ENCODE measurements around the gene RAP1GAP2.

Gene RAP1GAP2

GRCh38 chr17:3020381-3020780 lies 224.1 kb downstream of the RAP1GAP2 start:
- peaks cover 14% of the 10 kb centered on the region for H3K9me3 ChIP-seq (ENCODE audit: control insufficient read depth, insufficient read depth, low read length)
- H3K79me2 ChIP-seq (ENCODE audit: control insufficient read depth, low read length) = no peaks in the 10 kb centered on the region
- H4K20me1 ChIP-seq (ENCODE audit: control insufficient read depth, insufficient read depth, low read depth, low read length) = no peaks in the 10 kb centered on the region
- H3K27me3 ChIP-seq (ENCODE audit: control insufficient read depth, low read length) = no peaks in the 10 kb centered on the region
- peaks cover 31% of the 10 kb centered on the region for H3K36me3 ChIP-seq (ENCODE audit: control insufficient read depth, low read length)
- no peaks in the 10 kb centered on the region for H3F3A ChIP-seq (ENCODE audit: control insufficient read depth, insufficient read depth)
- no peak overlapping the region for H3K4me3 ChIP-seq (ENCODE audit: low read length)
- H3K9me2 ChIP-seq (replicated peaks; ENCODE audit: control insufficient read depth, low read length) = no peaks in the 10 kb centered on the region
- TF ChIP-seq CTCF (IDR thresholded peaks at IDR 0.05; ENCODE audit: low read depth, low read length, poor library complexity, severe bottlenecking) (no peak), EZH2phosphoT487 (IDR thresholded peaks at IDR 0.05; ENCODE audit: borderline replicate concordance, low read length) (no peak)
- H3K4me1 ChIP-seq (ENCODE audit: control insufficient read depth, low read length) = no peaks in the 10 kb centered on the region
- no peak overlapping the region for H3K4me2 ChIP-seq (ENCODE audit: low read length)
- H3K27ac ChIP-seq (ENCODE audit: low read depth, low read length) = no peak overlapping the region

- Histone ChIP-seq H3K9me2 (replicated peaks; ENCODE audit: control insufficient read depth, low read length) (no peaks in the 10 kb centered on the region), H4K20me1 (ENCODE audit: control insufficient read depth, insufficient read depth, low read depth, low read length) (no peaks in the 10 kb centered on the region), H3K27me3 (ENCODE audit: control insufficient read depth, low read length) (no peaks in the 10 kb centered on the region), H3K27ac (ENCODE audit: low read depth, low read length) (no peak overlapping the region), H3K9me3 (ENCODE audit: control insufficient read depth, insufficient read depth, low read length) (peaks cover 14% of the 10 kb centered on the region), H3K4me3 (ENCODE audit: low read length) (no peak overlapping the region), H3K4me1 (ENCODE audit: control insufficient read depth, low read length) (no peaks in the 10 kb centered on the region), H3K79me2 (ENCODE audit: control insufficient read depth, low read length) (no peaks in the 10 kb centered on the region), H3K36me3 (ENCODE audit: control insufficient read depth, low read length) (peaks cover 25% of the 10 kb centered on the region), H3F3A (ENCODE audit: control insufficient read depth, insufficient read depth) (no peaks in the 10 kb centered on the region), H3K4me2 (ENCODE audit: low read length) (no peak overlapping the region)
- TF ChIP-seq CTCF (IDR thresholded peaks at IDR 0.05; ENCODE audit: low read depth, low read length, poor library complexity, severe bottlenecking) (no peak), EZH2phosphoT487 (IDR thresholded peaks at IDR 0.05; ENCODE audit: borderline replicate concordance, low read length) (no peak)
Measured at GRCh38 chr17:3022197-3022596, 226.0 kb downstream of the RAP1GAP2 start.

GRCh38 chr17:3024346-3024745 lies 228.1 kb downstream of the RAP1GAP2 start:
- no peak for TF ChIP-seq EZH2phosphoT487 (IDR thresholded peaks at IDR 0.05; ENCODE audit: borderline replicate concordance, low read length)
- TF ChIP-seq CTCF (IDR thresholded peaks at IDR 0.05; ENCODE audit: low read depth, low read length, poor library complexity, severe bottlenecking) = no peak
- Histone ChIP-seq H4K20me1 (ENCODE audit: control insufficient read depth, insufficient read depth, low read depth, low read length) (no peaks in the 10 kb centered on the region), H3K27ac (ENCODE audit: low read depth, low read length) (no peak overlapping the region), H3F3A (ENCODE audit: control insufficient read depth, insufficient read depth) (no peaks in the 10 kb centered on the region), H3K27me3 (ENCODE audit: control insufficient read depth, low read length) (no peaks in the 10 kb centered on the region), H3K36me3 (ENCODE audit: control insufficient read depth, low read length) (peaks cover 28% of the 10 kb centered on the region), H3K4me2 (ENCODE audit: low read length) (no peak overlapping the region), H3K4me3 (ENCODE audit: low read length) (no peak overlapping the region), H3K79me2 (ENCODE audit: control insufficient read depth, low read length) (no peaks in the 10 kb centered on the region), H3K4me1 (ENCODE audit: control insufficient read depth, low read length) (no peaks in the 10 kb centered on the region), H3K9me2 (replicated peaks; ENCODE audit: control insufficient read depth, low read length) (no peaks in the 10 kb centered on the region), H3K9me3 (ENCODE audit: control insufficient read depth, insufficient read depth, low read length) (peaks cover 14% of the 10 kb centered on the region)

All from DOHH2 (cell line).